Large intestine (tissue), 3 donors: ENCODE measurements around the gene PDCD10. TPM values are rescaled to one million over a fixed set of nuclear protein-coding genes. Genes with fewer than 3 reads are reported as not detected.

Experiments
- DNase-seq, 2 donors: peaks; one replicate each; pipeline versions ENCODE4 v3.0.0 to v3.0.0-alpha.2; 2013
- H3K27ac ChIP-seq: one replicate; pipeline ENCODE4 v1.5.1; 2013; ENCODE audit warnings: low read length
- H3K27me3 ChIP-seq: 2 replicates; pipeline ENCODE4 v1.6.1; 2013; ENCODE audit warnings: low read length; ENCODE audit not compliant: control insufficient read depth, insufficient read depth
- H3K36me3 ChIP-seq: 2 replicates; pipeline ENCODE4 v1.6.1; 2013; ENCODE audit warnings: low read length; ENCODE audit not compliant: control insufficient read depth, insufficient read depth
- H3K4me1 ChIP-seq: one replicate; pipeline ENCODE4 v1.6.1; 2013; ENCODE audit warnings: low read length; ENCODE audit not compliant: control insufficient read depth, insufficient read depth
- H3K4me3 ChIP-seq: one replicate; pipeline ENCODE4 v1.5.1; 2013; ENCODE audit warnings: low read length
- H3K9me3 ChIP-seq: one replicate; pipeline ENCODE4 v1.6.1; 2013; ENCODE audit warnings: mild to moderate bottlenecking, low read depth, low read length, moderate library complexity; ENCODE audit not compliant: control insufficient read depth
- WGBS: methylation state at CpG from one replicate; pipeline ENCODE4 v1.1.5; 2013; ENCODE audit warnings: low lambda C conversion rate; ENCODE audit not compliant: insufficient coverage; 5-methylcytosine and 5-hydroxymethylcytosine counted together
- polyA plus RNA-seq: library from polyadenylated mRNA; unstranded; fragments of 120-200 nt; gene quantifications from one replicate; pipeline ENCODE4 v1.2.1, GENCODE V29; 2013

PDCD10 gene
- polyA plus RNA-seq, 1 donor = 49.8 TPM

DNA sequence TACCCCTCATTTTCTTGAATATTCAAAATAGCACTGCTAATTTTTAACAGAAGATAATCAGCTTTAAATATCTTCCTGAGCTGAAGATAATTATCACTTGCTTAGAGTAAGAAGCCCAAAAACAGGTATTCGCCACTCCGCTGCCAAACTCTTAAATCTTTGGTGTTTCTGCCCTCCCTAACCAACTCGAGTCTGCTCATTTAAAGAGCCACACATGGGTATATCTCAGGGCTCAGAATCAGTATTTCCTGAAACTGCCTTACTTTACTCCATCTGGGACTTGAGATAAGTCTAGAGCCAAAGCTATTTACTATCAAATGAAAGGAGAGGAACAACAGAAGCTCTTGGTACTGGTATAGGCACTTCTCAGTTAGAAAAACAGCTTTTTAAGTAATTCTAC is 10.8 kb downstream of the PDCD10 start:
- Histone ChIP-seq H3K27me3 (no peaks in the 10 kb centered on the region), H3K27ac (no peak overlapping the region), H3K4me1 (no peaks in the 10 kb centered on the region), H3K4me3 (no peak overlapping the region), H3K36me3 (peaks cover under 1% of the 10 kb centered on the region), H3K9me3 (no peaks in the 10 kb centered on the region)
- no peak for DNase-seq
- no CpG with 5 or more reads among the region's 3 CpGs for WGBS

DNA sequence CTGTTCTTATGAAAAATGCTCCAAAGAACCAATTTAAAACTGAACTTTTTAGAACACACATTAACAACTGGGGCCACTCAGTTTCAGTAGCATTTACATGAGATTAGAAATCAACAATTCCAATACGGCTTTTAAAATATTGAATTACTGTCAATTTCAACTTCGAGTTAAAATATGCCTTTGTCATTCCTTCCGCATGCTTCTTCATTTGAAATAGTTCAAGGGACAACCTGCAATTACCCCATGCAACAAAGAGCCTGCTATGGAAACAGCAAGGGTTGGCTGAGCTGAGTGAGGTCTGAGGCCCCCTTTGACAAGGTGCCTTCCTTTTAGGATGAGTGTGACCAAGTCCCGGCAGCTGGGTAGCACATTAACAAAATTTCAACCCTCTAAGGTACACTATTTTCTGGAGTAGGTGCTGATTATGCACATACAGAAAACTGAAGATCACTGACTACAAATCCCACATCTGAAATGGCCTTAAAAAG is 11.6 kb downstream of the PDCD10 start:
- WGBS = no CpG with 5 or more reads among the region's 4 CpGs
- DNase-seq = no peak
- Histone ChIP-seq H3K4me1 (no peaks in the 10 kb centered on the region), H3K27ac (no peak overlapping the region), H3K36me3 (peaks cover 9% of the 10 kb centered on the region), H3K9me3 (no peaks in the 10 kb centered on the region), H3K27me3 (no peaks in the 10 kb centered on the region), H3K4me3 (no peak overlapping the region)

DNA sequence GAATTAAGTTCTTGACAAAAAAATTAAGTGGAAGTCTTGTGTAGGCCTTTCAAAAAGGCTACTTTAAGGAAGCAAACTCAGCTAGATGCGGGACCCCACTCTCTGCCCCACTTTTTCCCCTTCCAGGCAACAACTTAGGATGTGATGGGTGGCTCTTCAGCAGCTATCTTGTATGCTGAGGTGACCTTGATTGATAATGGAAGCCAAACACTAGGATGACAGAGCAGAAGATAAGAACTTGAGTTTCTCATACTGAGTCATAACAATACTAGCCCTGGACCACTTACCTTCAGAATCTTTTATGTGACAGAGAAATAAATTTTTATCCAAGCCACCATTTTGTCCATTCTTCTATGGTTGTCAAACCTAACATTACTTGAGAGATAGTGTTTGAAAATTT is 16.1 kb downstream of the PDCD10 start:
- H3K36me3 ChIP-seq = peaks cover 12% of the 10 kb centered on the region

DNA sequence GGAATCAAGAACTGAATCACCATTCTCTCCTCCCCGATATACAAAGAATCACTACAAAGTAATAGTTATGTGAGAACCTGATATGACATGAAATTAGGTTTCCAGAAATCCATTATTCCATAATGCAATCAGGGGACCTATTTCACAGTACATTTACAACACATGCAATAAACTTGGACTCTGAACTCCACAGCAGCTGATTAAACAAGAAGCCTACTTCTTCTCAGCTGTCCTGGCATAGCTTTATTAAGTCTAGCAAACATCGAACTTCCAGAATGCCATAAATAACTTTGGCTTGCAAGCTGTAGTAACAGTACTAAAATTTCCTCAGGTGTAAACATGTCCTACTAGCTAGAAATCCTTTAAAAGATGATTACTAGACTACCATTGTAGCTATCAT is 17.8 kb downstream of the PDCD10 start:
- peak overlapping the region; percentile 5 for H3K27ac ChIP-seq
- peaks cover 10% of the 10 kb centered on the region for H3K9me3 ChIP-seq
- peak; percentile 80 to 92 for DNase-seq
- H3K4me3 ChIP-seq = no peak overlapping the region
- H3K27me3 ChIP-seq = no peaks in the 10 kb centered on the region
- WGBS = 33% methylated on average over 1 of the region's 2 CpGs
- H3K4me1 ChIP-seq = no peaks in the 10 kb centered on the region
- peaks cover 12% of the 10 kb centered on the region for H3K36me3 ChIP-seq

More for the DNA sequence above, 16.1 kb downstream of the PDCD10 start:
- no CpG with 5 or more reads among the region's 1 CpG for WGBS
- H3K27ac ChIP-seq = no peak overlapping the region
- no peak overlapping the region for H3K4me3 ChIP-seq
- no peak for DNase-seq
- H3K9me3 ChIP-seq = peaks cover 10% of the 10 kb centered on the region
- H3K4me1 ChIP-seq = no peaks in the 10 kb centered on the region
- H3K27me3 ChIP-seq = no peaks in the 10 kb centered on the region

DNA sequence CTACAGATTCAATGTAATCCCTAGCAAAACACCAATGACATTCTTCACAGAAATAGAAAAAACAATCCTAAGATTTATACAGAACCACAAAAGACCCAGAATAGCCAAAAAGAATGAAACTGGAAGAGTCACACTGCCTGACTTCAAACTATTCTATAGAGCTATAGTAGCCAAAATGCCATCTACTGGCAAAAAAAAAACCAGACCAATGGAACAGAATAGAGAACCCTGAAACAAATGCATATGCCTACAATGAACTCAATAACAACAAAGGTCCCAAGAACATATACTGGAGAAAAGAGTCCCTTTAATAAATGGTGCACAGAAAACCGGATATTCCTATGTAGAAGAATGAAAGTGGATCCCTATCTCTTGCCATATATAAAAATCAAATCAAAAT is 19.8 kb downstream of the PDCD10 start:
- no peak overlapping the region for H3K4me3 ChIP-seq
- no peak overlapping the region for H3K27ac ChIP-seq
- H3K36me3 ChIP-seq = peaks cover 16% of the 10 kb centered on the region
- H3K9me3 ChIP-seq = peaks cover 10% of the 10 kb centered on the region
- no peak for DNase-seq
- H3K4me1 ChIP-seq = no peaks in the 10 kb centered on the region
- no CpG with 5 or more reads among the region's 1 CpG for whole genome bisulfite sequencing
- H3K27me3 ChIP-seq = no peaks in the 10 kb centered on the region

DNA sequence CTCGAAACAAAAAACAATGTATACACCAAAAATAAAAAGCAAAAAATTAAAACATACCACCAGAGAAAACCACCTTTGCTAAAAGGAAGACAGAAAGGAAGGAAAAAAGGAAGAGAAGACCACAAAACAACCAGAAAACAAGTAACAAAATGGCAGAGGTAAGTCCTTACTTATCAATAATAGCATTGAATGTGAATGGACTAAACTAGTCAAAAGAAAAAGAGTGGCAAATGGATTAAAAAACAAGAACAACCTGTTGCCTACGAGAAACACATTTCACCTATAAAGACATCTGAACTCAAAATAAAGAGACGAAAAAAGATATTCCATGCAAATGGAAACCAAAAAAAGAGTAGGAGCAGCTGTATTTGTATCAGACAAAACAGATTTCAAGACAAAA is 22.2 kb downstream of the PDCD10 start:
- WGBS = 100% methylated on average over 3 of the region's 3 CpGs
- Histone ChIP-seq H3K9me3 (peaks cover 10% of the 10 kb centered on the region), H3K4me3 (no peak overlapping the region), H3K36me3 (peaks cover 18% of the 10 kb centered on the region), H3K4me1 (no peaks in the 10 kb centered on the region), H3K27ac (no peak overlapping the region), H3K27me3 (no peaks in the 10 kb centered on the region)
- DNase-seq = no peak

DNA sequence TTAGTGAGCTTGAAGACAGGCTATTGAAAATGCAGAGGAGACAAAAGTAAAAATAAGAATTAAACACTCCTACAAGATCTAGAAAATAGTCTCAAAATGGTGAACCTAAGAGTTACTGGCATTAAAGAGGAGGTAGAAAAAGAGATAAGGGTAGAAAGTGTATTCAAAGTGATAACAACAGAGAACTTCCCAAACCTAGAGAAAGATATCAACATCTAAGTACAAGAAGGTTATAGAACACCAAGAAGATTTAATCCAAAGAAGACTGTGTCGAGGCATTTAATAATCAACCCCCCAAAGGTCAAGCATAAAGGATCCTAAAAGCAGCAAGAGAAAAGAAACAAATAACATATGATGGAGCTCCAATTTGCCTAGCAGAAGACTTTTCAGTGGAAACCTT is 23.3 kb downstream of the PDCD10 start:
- Histone ChIP-seq H3K36me3 (peaks cover 23% of the 10 kb centered on the region), H3K27ac (no peak overlapping the region), H3K4me3 (no peak overlapping the region), H3K9me3 (peaks cover 10% of the 10 kb centered on the region), H3K27me3 (no peaks in the 10 kb centered on the region), H3K4me1 (no peaks in the 10 kb centered on the region)
- WGBS = no CpG with 5 or more reads among the region's 1 CpG
- DNase-seq = no peak

DNA sequence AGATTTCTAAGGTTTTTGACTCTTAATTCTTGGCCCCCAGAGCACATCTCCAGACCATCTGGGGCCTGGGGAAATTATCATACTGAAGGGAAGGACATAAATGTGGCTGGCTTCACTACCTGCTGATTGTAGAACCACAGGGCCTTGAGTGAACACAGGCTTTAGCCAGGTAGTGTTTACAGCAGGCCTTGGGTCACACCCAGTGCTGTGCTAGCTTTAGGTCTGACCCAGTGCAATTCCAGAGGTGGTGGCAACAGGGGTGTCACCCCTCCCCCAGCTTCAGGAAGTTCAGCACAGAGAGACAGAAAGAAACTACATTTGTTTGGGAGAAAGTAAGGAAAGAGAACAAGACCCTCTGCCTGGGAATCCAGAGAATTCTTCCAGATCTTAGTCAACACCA is 24.1 kb downstream of the PDCD10 start:
- Histone ChIP-seq H3K27ac (no peak overlapping the region), H3K36me3 (peaks cover 20% of the 10 kb centered on the region), H3K4me3 (no peak overlapping the region), H3K9me3 (peaks cover 6% of the 10 kb centered on the region), H3K27me3 (no peaks in the 10 kb centered on the region), H3K4me1 (no peaks in the 10 kb centered on the region)
- DNase-seq = no peak

DNA sequence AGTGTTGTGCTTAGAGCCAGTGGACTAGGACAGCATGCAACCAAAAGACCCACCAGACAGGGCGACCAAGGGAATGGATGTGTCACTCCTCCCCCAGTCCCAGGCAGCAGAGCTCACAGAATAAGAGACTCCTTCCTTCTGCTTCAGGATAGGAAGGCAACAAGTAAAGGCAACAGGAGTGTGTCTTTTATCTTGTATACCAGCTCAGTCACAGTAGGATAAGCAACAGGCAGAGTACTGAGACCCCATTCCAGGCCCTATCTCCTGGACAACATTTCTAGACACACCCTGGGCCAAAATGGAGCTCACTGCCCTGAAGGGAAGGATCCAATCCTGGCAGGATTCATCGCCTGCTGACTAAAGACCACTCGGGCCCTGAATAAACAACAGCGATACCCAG is 25.0 kb downstream of the PDCD10 start:
- H3K4me1 ChIP-seq = no peaks in the 10 kb centered on the region
- no peak for DNase-seq
- no peak overlapping the region for H3K27ac ChIP-seq
- no CpG with 5 or more reads among the region's 4 CpGs for WGBS
- peaks cover 3% of the 10 kb centered on the region for H3K9me3 ChIP-seq
- H3K36me3 ChIP-seq = peaks cover 20% of the 10 kb centered on the region
- no peaks in the 10 kb centered on the region for H3K27me3 ChIP-seq
- no peak overlapping the region for H3K4me3 ChIP-seq

DNA sequence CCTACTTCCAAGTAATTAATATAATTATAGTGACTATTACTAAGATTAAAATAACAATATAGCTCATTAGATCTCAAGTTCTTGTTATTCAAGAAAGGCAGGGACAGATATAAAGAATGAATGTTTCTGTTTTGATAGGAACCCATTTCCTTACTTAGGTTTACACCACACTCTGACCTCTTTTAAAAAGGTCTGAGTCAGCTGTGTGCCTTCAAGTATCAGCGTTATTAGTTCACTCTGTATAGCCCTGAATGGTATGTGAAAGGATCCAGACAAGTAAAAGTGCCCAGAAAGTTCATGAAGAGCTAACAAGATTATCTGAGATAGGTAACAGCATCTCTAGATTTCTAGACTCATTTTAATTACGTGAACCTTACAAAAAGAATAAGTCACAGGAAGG is 28.9 kb downstream of the PDCD10 start:
- H3K4me1 ChIP-seq = no peaks in the 10 kb centered on the region
- no peak overlapping the region for H3K27ac ChIP-seq
- no peak for DNase-seq
- no peaks in the 10 kb centered on the region for H3K9me3 ChIP-seq
- no CpG with 5 or more reads among the region's 2 CpGs for WGBS
- no peak overlapping the region for H3K4me3 ChIP-seq
- peaks cover 25% of the 10 kb centered on the region for H3K36me3 ChIP-seq
- H3K27me3 ChIP-seq = no peaks in the 10 kb centered on the region

DNA sequence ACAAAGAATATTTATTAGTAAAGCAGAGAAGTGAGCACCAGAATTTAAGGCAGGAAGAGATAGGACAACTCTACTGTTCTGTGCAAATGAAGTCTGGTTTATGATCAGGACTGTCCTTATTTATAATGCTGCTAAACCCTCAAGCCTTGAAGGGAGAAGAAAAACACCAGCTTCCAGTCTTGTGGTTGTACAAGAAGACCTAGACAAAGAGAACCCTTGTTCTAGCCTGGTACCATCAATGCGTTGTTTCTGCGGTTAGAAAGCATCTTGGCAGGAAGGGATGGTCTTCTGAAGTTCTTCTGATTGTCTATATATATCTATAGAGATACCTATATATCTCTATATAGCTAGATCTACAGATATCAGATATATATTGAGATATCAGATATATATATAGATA is 33.8 kb downstream of the PDCD10 start:
- no CpG with 5 or more reads among the region's 2 CpGs for WGBS
- H3K36me3 ChIP-seq = peaks cover 10% of the 10 kb centered on the region
- no peak for DNase-seq
- H3K9me3 ChIP-seq = no peaks in the 10 kb centered on the region
- no peak overlapping the region for H3K4me3 ChIP-seq
- H3K4me1 ChIP-seq = no peaks in the 10 kb centered on the region
- H3K27me3 ChIP-seq = no peaks in the 10 kb centered on the region
- no peak overlapping the region for H3K27ac ChIP-seq
